GM18861 (cell line): Measurements from ENCODE around the gene AKT1.
"Not testable (repeated sequence)": the region's sequence is repeated elsewhere in the genome, so short reads cannot be mapped to it uniquely, and the experiment has no call there.

Experiments
- ATAC-seq: cut with Tn5 transposase; IDR thresholded peaks from one replicate; pipeline ENCODE4 v1.9.1; 2021; ENCODE audit not compliant: unreplicated experiment

The AKT1 gene

GRCh38 chr14:104794993-104795780 lies at the start of gene AKT1:
Gene AKT1, minus strand, starts transcription at chr14:104795748. Its CDS starts 3,105 bp downstream, at chr14:104792643.
- ATAC-seq, result no peak

GRCh38 chr14:104845033-104845666 lies 49.6 kb upstream of the AKT1 start:
- no peak for ATAC-seq

- no peak for ATAC-seq
Observed at GRCh38 chr14:104844306-104845032, 48.9 kb upstream of the AKT1 start.

- no peak for ATAC-seq
Observed at GRCh38 chr14:104843442-104844305, 48.1 kb upstream of the AKT1 start.

- ATAC-seq, result no peak
Observed at GRCh38 chr14:104843006-104843405, 47.5 kb upstream of the AKT1 start.

GRCh38 chr14:104841730-104842129 lies 46.2 kb upstream of the AKT1 start:
- no peak for ATAC-seq

GRCh38 chr14:104836171-104836935 lies 40.8 kb upstream of the AKT1 start:
- not testable (repeated sequence) for ATAC-seq

- ATAC-seq, result no peak
Observed at GRCh38 chr14:104830781-104831180, 35.2 kb upstream of the AKT1 start.

GRCh38 chr14:104827177-104828055 lies 31.9 kb upstream of the AKT1 start:
- no peak for ATAC-seq

GRCh38 chr14:104826861-104827176 lies 31.3 kb upstream of the AKT1 start:
- no peak for ATAC-seq

GRCh38 chr14:104826189-104826860 lies 30.8 kb upstream of the AKT1 start:
- ATAC-seq, result peak; percentile 73

GRCh38 chr14:104824353-104824997 lies 28.9 kb upstream of the AKT1 start:
- no peak for ATAC-seq

- ATAC-seq, result no peak
Observed at GRCh38 chr14:104822821-104823615, 27.5 kb upstream of the AKT1 start.

- ATAC-seq, result no peak
Observed at GRCh38 chr14:104821971-104822608, 26.5 kb upstream of the AKT1 start.

GRCh38 chr14:104821229-104821945 lies 25.8 kb upstream of the AKT1 start:
- no peak for ATAC-seq

GRCh38 chr14:104820669-104821228 lies 25.2 kb upstream of the AKT1 start:
- ATAC-seq, result no peak
